GM13976 (cell line): ENCODE data around the gene COX6A1.

Source experiments
- DNase-seq: peaks from one replicate; pipeline ENCODE4 v3.0.0; 2012; ENCODE audit warnings: low spot score
- in situ Hi-C: fragments of 300-500 bp; cut with MboI; formaldehyde crosslinking; loops from one replicate; pipeline ENCODE4 v1.12.0; 2022; ENCODE audit warnings: low sequenced_read_pairs, mixed read lengths, inconsistent platforms; ENCODE audit not compliant: unreplicated experiment
- TF ChIP-seq, protein P1 (sequence below): IDR thresholded peaks from 2 replicates; pipeline ENCODE4 v1.5.1; 2012; ENCODE audit warnings: borderline replicate concordance, mild to moderate bottlenecking; ENCODE audit not compliant: insufficient read depth; ENCODE audit errors: extremely low read depth, missing control alignments, control extremely low read depth

COX6A1 gene

DNA sequence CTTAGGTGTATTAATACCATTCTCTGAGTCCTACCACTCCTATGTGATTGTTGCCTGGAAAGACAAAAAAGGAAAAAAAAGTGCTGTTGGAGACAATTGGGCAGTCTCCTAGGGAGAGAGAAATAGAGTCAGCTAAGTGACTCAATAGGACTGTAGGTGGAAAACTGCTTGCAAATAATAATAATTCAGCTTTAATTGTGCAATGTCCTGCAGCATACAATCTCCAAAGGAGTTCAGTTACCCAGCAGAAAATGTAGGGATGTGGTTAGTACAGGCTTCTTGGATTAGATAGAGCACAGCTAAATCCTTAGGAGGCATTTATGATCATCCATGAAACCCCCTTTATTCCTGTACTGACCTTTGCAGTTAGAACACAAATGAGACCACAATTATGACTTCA lies 34.6 kb downstream of the COX6A1 start:
- TF ChIP-seq, protein P1, sequence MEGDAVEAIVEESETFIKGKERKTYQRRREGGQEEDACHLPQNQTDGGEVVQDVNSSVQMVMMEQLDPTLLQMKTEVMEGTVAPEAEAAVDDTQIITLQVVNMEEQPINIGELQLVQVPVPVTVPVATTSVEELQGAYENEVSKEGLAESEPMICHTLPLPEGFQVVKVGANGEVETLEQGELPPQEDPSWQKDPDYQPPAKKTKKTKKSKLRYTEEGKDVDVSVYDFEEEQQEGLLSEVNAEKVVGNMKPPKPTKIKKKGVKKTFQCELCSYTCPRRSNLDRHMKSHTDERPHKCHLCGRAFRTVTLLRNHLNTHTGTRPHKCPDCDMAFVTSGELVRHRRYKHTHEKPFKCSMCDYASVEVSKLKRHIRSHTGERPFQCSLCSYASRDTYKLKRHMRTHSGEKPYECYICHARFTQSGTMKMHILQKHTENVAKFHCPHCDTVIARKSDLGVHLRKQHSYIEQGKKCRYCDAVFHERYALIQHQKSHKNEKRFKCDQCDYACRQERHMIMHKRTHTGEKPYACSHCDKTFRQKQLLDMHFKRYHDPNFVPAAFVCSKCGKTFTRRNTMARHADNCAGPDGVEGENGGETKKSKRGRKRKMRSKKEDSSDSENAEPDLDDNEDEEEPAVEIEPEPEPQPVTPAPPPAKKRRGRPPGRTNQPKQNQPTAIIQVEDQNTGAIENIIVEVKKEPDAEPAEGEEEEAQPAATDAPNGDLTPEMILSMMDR = no peak
- no peak for DNase-seq
- in situ Hi-C loops = no loop called here

DNA sequence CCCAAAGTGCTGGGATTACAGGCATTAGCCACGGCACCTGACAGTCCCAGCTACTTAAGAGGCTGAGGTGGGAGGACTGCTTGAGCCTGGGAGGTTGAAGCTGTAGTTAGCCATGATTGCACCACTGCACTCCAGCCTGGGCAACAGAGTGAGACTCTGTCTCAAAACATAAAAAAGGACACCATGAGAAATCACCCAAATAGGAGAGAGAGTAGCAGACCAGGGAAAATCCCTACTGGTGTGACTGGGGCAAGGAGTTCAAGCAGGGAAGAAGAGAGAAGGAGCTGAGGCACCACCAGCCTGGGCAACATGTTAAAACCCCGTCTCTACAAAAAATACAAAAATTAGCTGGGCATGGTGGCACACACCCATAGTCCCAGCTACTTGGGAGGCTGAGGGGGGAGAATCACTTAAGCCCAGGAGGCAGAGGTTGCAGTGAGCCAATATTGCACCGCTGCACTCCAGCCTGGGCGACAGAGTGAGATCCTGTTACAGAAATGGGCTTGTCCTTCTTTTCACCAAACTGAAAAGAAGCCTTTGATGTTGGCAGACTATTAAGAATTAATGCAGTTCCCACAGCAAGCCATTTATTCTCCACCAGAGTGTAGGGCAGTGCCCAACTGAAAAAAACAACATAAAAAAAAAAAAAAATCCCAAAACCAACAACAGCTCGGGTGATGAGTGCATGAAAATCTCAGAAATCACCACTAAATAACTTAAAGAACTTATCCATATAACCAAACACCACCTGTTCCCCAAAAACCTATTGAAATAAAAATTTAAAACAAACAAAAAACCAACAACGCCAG lies 36.1 kb downstream of the COX6A1 start:
- no peak for DNase-seq
- in situ Hi-C loops = no loop called here
- TF ChIP-seq, protein P1 = no peak

DNA sequence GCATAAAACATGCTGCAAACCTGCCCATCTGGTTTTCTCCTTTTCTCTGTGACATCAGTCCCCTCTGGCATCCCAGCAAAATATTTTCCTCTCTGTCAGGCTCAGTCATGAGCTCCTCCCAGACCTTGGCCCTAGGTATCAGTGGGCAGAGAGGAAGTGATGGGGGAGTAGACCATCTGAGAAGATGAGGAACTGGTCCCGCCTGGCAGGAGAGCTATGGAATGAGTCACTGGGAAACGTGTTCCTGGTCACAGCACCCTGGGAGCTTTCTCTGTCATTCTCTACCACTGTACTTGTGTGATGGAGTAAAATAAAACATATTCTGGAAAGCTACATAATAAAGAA lies 36.7 kb downstream of the COX6A1 start:
- no peak for DNase-seq
- in situ Hi-C loops = no loop called here
- TF ChIP-seq, protein P1 = no peak

DNA sequence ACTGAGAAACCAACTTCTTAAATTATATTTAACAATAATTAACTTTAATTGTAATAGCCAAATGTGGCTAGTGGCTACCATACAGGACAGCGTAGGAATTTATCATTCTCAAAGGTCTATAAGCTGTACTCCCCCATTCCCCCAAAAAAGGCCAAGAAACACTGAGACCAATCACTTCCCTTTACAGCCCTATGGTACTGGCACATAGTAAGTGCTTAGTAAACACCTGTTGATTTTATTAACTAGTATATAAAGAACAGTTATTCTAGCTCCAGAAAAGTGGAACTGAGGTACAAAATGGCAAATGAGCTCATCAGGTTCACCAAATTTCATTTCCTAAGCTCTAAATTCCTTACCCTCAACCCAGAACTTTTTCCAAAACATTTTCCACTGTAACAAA lies 37.7 kb downstream of the COX6A1 start:
- TF ChIP-seq, protein P1 = no peak
- no peak for DNase-seq
- in situ Hi-C loops = no loop called here

DNA sequence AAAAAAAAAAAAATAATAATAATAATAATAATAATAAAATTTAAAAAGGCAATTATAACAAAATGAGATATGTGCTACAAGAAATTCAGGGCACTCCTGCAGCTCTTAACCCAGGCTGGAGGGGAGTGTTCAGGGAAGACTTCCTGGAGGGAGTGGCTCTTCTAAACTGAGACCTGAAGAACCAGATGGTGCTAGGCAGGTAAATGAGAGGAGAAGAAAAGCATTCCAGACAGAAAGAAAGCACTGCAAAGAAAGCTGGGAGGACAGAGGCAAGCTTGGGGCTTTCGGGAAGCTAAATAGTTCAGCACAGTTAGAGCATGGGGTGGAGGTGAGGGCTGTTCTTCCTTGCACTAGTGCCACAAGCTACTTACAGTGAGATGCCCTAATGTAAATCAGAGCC lies 41.5 kb downstream of the COX6A1 start:
- in situ Hi-C loops = no loop called here
- no peak for DNase-seq
- TF ChIP-seq, protein P1 = no peak

DNA sequence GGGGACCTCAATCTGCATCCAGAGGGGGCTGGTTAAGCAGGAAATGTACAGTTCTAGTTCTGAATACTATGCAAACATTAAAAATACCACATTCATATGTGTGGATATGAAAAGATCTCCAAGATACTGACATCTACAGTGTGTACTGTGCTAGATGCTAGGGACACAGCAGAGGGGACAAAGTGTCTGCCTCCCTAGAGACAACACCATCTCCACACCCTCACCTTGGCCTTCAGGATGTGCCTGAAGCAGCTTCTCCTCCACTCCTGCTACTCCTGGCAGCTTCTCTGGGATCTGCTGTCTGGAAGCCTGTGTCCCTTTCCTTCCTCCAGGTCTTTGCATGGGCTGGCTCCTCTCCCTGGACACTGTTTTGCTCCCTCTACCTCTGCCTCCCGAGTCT lies 42.3 kb downstream of the COX6A1 start:
- TF ChIP-seq, protein P1 = no peak
- in situ Hi-C loops = no loop called here
- DNase-seq = no peak

DNA sequence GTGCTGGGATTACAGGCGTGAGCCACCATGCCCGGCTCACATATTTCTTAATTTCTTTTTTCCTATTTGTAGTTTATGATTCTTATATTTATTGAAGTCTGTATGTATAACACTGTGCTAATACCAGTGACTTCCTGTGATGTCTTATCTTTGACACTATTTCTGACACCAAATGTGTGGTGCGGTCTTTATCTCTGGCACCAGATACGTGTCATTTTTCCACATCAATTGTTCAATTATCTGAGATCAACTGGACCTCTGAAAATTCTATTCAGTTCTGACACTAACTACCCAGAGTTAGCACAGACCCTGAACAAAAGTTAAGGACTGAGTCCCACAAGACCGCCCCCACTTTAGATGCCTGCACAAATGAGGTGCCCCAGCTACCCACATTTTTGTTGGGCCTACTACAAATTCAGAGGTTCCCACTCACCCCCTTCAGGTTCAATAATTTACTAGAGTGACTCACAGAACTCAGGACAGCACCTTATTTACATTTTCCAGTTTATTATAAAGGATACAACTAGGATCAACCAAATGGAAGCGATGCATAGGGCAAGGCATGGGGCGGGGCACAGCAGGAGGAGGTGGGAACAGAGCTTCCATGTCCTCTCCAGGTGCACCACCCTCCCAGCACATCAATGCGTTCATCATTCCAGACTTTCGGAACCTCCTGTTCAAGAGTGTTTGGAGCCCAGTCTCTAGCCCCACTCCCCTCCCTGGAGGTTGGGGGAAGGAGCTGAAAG lies 43.3 kb downstream of the COX6A1 start:
- in situ Hi-C loops = no loop called here
- TF ChIP-seq, protein P1 = no peak
- DNase-seq = no peak
